Measurements from ENCODE around the gene GNPNAT1.
A peak's percentile ranks its signal among the peaks of the same experiment; 100 is the strongest.
"Not testable (repeated sequence)": the region's sequence is repeated elsewhere in the genome, so short reads cannot be mapped to it uniquely, and the experiment has no call there.

GNPNAT1 gene

GRCh38 chr14:52729925-52730708 lies 61.3 kb downstream of the GNPNAT1 start, which contains the start of gene STYX:
Gene STYX, plus strand, starts transcription at chr14:52730166. Its CDS starts 309 bp downstream, at chr14:52730475.
- Histone ChIP-seq H3K4me1 (ENCODE audit: insufficient read depth, low read length, severe bottlenecking) (peaks cover 9% of the 10 kb centered on the region), H2AFZ (ENCODE audit: low read length) (no peak within 1 kb of the TSS), H4K20me1 (ENCODE audit: insufficient read depth, low read length) (no peaks in the 10 kb centered on the region), H3K79me2 (ENCODE audit: insufficient read depth, low read length) (peaks cover 14% of the 10 kb centered on the region), H3K27me3 (ENCODE audit: insufficient read depth, low read length) (no peaks in the 10 kb centered on the region), H3K9me2 (ENCODE audit: low read depth, low read length) (no peaks in the 10 kb centered on the region), H3K4me2 (ENCODE audit: low read length) (peak within 1 kb of the TSS; percentile 80), H3K9me3 (ENCODE audit: low read length) (no peaks in the 10 kb centered on the region), H3K27ac (ENCODE audit: low read depth, low read length, poor library complexity, severe bottlenecking) (peak within 1 kb of the TSS; percentile 9), H3K4me3 (ENCODE audit: low read depth, low read length, poor library complexity, severe bottlenecking) (peak within 1 kb of the TSS; percentile 77), H3F3A (ENCODE audit: insufficient read depth, low read length) (no peaks in the 10 kb centered on the region), H3K36me3 (ENCODE audit: insufficient read depth, low read length) (peaks cover 47% of the 10 kb centered on the region), H3K9ac (ENCODE audit: low read length) (peak within 1 kb of the TSS; percentile 76)
- TF ChIP-seq CTCF (IDR thresholded peaks at IDR 0.05; ENCODE audit: low read length): no peak

- Histone ChIP-seq H3K27ac (ENCODE audit: low read depth, low read length, poor library complexity, severe bottlenecking) (no peak overlapping the region), H3K4me1 (ENCODE audit: insufficient read depth, low read length, severe bottlenecking) (peaks cover 9% of the 10 kb centered on the region), H3K9me2 (ENCODE audit: low read depth, low read length) (no peaks in the 10 kb centered on the region), H3K4me3 (ENCODE audit: low read depth, low read length, poor library complexity, severe bottlenecking) (peak overlapping the region; percentile 77), H3K9ac (ENCODE audit: low read length) (peak overlapping the region; percentile 20; the same call in 1 of the 2 replicates), H3K9me3 (ENCODE audit: low read length) (no peaks in the 10 kb centered on the region), H2AFZ (ENCODE audit: low read length) (no peak overlapping the region), H3K36me3 (ENCODE audit: insufficient read depth, low read length) (peaks cover 52% of the 10 kb centered on the region), H3K4me2 (ENCODE audit: low read length) (peak overlapping the region; percentile 50), H3K79me2 (ENCODE audit: insufficient read depth, low read length) (peaks cover 14% of the 10 kb centered on the region), H3F3A (ENCODE audit: insufficient read depth, low read length) (no peaks in the 10 kb centered on the region), H4K20me1 (ENCODE audit: insufficient read depth, low read length) (no peaks in the 10 kb centered on the region), H3K27me3 (ENCODE audit: insufficient read depth, low read length) (no peaks in the 10 kb centered on the region)
- TF ChIP-seq CTCF (IDR thresholded peaks at IDR 0.05; ENCODE audit: low read length) (no peak), EZH2 (IDR thresholded peaks at IDR 0.05; ENCODE audit: borderline replicate concordance, low read length) (no peak)
These were observed 61.9 kb downstream of the GNPNAT1 start for GRCh38 chr14:52729585-52729924.

GRCh38 chr14:52729035-52729434 lies 62.4 kb downstream of the GNPNAT1 start:
- H3K4me3 ChIP-seq (ENCODE audit: low read depth, low read length, poor library complexity, severe bottlenecking); H3K27me3 ChIP-seq (ENCODE audit: insufficient read depth, low read length); H3K27ac ChIP-seq (ENCODE audit: low read depth, low read length, poor library complexity, severe bottlenecking); H3F3A ChIP-seq (ENCODE audit: insufficient read depth, low read length); H3K9me2 ChIP-seq (ENCODE audit: low read depth, low read length); H4K20me1 ChIP-seq (ENCODE audit: insufficient read depth, low read length); H3K4me2 ChIP-seq (ENCODE audit: low read length); H3K9me3 ChIP-seq (ENCODE audit: low read length); H3K9ac ChIP-seq (ENCODE audit: low read length); H3K4me1 ChIP-seq (ENCODE audit: insufficient read depth, low read length, severe bottlenecking); H2AFZ ChIP-seq (ENCODE audit: low read length): not testable (repeated sequence)
- Histone ChIP-seq H3K36me3 (ENCODE audit: insufficient read depth, low read length) (peaks cover 52% of the 10 kb centered on the region), H3K79me2 (ENCODE audit: insufficient read depth, low read length) (peaks cover 14% of the 10 kb centered on the region)

- not testable (repeated sequence) for H3K27ac ChIP-seq (ENCODE audit: low read depth, low read length, poor library complexity, severe bottlenecking); H4K20me1 ChIP-seq (ENCODE audit: insufficient read depth, low read length); H3K9me2 ChIP-seq (ENCODE audit: low read depth, low read length); H3K9ac ChIP-seq (ENCODE audit: low read length); H3K27me3 ChIP-seq (ENCODE audit: insufficient read depth, low read length); H3K4me2 ChIP-seq (ENCODE audit: low read length); H3K4me3 ChIP-seq (ENCODE audit: low read depth, low read length, poor library complexity, severe bottlenecking); H3K9me3 ChIP-seq (ENCODE audit: low read length); H3F3A ChIP-seq (ENCODE audit: insufficient read depth, low read length); H2AFZ ChIP-seq (ENCODE audit: low read length)
- Histone ChIP-seq H3K4me1 (ENCODE audit: insufficient read depth, low read length, severe bottlenecking) (peaks cover 12% of the 10 kb centered on the region), H3K79me2 (ENCODE audit: insufficient read depth, low read length) (peaks cover 14% of the 10 kb centered on the region), H3K36me3 (ENCODE audit: insufficient read depth, low read length) (peaks cover 54% of the 10 kb centered on the region)
These were observed 63.9 kb downstream of the GNPNAT1 start for GRCh38 chr14:52727509-52727908.
